HG02938 (cell line): ENCODE measurements around the gene UBE2F.
A peak's percentile ranks its signal among the peaks of the same experiment; 100 is the strongest.
"Not testable (repeated sequence)": the region's sequence is repeated elsewhere in the genome, so short reads cannot be mapped to it uniquely, and the experiment has no call there.

Experiments used
- ATAC-seq: cut with Tn5 transposase; IDR thresholded peaks from one replicate; pipeline ENCODE4 v1.9.1; 2021; ENCODE audit warnings: mild to moderate bottlenecking, moderate library complexity; ENCODE audit not compliant: unreplicated experiment

UBE2F gene

DNA sequence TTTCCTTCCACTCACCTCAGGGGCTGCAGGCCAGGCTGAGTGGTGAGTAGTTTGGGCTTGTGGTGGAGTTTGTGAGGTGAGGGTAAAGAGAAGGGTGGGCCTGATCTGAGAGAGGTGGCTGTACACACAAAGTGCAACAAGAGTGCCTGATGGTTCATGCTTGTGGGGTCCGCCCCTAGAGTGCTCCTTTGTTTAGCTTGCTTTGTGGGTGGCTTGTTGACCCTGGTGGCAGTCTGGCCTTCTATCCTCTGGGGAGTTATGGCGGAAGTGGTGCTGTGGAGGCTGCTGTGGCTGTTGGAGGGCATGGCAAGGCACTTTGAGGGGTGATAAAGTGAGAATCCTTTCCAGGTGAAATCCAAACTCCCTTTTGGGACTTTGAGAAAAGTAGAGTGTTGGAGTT lies 10.6 kb downstream of the UBE2F start:
- ATAC-seq = peak; percentile 51

- ATAC-seq = no peak
These were observed 11.4 kb downstream of the UBE2F start for GRCh38 chr2:237978058-237978712.

DNA sequence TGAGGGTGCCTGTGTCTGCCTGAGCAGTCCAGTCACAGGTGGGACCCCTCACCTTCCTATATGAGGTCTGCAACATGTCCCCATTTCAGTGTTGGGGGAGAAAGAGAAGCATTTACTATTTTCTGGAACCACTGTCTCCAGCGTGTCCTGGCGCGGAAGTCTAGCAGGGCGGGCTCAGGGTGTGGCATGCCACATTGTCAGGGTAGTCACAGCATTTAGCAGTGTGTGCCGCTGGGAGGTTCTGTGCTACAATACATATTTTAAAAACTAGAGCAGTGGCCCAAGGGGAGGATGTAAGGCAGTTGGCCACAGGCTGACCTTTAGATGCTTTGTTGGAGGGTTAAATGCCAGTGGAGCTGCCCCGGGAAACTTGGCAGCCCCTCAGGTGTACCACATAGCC lies 12.5 kb downstream of the UBE2F start:
- no peak for ATAC-seq

GRCh38 chr2:237980087-237980486 lies 13.3 kb downstream of the UBE2F start:
- ATAC-seq = no peak

GRCh38 chr2:237980751-237981150 lies 13.9 kb downstream of the UBE2F start:
- no peak for ATAC-seq

DNA sequence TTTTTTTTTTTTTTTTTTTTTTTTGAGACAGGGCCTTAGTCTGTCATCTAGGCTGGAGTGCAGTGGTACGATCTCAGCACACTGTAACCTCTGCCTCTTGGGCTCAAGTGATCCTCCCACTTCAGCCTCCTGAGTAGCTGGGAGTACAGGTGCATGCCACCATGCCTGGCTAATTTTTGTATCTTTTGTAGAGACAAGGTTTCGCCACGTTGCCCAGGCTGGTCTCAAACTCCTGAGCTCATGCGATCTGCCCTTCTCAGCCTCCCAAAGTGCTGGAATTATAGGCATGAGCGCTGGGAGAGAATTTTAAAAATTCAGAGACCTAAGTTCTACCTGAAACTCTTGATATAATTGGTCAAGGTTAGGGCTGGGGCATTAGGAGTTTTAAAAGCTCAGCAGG lies 14.8 kb downstream of the UBE2F start:
- not testable (repeated sequence) for ATAC-seq

GRCh38 chr2:237982039-237982725 lies 15.4 kb downstream of the UBE2F start:
- no peak for ATAC-seq

GRCh38 chr2:237983922-237984321 lies 17.1 kb downstream of the UBE2F start:
- ATAC-seq = no peak

- ATAC-seq = no peak
These were observed 20.5 kb downstream of the UBE2F start for GRCh38 chr2:237987268-237987667.

DNA sequence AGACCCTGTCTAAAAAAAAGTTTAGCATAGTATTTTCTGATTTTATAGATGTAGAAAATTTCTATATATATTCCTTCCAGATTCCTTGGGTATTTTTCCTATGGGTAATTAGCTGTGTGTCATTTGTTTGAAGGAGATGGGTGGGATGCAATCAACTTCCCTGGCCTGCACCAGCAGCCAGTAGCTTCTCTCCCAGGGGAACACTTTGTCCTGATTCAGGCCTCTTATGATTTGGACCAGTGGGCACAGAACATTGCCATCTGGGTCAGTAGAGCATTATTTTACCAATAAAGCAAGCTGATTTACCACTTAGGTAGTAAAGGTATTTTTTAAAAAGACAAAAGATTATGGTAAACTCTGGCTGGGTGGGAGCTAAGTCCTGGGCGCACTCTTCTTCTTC lies 26.9 kb downstream of the UBE2F start:
- no peak for ATAC-seq

- no peak for ATAC-seq
These were observed 28.2 kb downstream of the UBE2F start for GRCh38 chr2:237995036-237995435.

- no peak for ATAC-seq
These were observed 29.3 kb downstream of the UBE2F start for GRCh38 chr2:237996021-237996593.

DNA sequence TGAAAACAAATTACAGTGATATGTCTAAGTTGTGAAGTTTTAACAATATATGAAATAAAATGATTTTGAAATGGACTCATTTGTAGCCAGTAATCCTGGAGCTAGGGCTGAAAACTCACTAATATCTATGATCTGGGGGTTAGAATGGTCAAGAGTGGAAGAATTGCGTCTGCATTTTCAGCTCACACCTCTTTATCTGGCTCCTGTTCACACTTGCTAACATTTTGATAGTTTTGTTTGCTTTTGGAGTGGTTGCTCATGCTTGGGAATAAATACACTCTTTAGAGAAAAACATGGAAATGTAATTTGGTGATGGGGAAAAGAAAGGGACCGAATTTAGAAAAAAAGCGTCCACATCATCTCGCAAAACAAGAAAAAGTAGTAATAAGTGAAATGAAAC lies 30.7 kb downstream of the UBE2F start:
- ATAC-seq = no peak

DNA sequence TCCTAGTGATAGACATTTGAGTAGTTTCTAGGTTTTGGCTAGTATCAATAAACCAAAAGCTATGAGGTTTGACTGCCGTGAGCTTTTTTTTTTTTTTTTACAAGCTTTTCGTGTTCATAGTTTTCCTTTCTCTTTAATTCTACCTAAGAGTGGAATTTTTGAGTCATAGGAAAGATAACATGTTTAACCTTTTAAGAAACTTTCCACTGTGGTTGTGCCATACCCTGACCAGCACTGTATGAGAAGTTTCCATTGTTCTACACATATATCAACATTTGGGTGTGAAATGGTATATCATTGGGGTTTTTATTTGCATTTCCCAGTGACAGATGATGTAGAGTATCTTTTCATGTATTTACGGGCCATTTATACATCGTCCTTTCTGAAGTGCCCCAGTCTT lies 31.7 kb downstream of the UBE2F start:
- peak; percentile 91 for ATAC-seq

DNA sequence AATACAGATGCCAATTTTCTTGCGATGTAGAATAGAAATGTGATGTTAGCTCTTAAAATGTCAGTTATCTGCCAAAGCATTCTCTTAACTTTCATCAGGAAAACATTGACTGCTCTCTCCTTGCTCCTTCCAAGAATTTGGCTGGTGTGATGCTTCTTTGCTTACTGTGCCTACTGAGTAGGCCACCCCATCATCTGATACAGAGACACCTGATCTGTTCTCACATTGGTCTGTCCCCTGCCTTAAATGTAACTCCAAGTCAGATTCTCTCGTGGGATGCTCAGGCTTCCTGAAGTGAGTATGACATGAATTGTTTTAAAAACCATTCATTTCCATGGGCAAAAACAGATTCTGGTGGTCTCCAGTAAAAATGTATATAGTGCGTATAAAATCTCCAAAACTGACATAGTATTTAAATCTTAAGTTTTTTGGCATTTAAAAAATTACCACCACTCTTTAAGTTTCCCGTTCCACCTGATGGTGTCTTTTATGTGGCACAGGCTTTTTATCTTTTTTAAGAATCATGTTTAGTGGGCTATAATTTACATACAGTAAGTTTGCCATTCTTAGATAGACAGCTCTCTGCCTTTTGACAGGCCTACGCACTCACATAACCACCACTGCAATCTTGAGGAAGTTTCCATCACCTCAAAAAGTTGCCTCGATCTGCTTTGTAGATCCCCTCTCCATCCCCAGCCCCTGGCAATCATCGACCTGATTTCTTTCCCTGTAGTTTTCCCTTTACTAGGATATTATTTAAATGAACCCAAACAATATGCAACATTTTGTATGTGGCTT lies 36.6 kb downstream of the UBE2F start:
- no peak for ATAC-seq

- no peak for ATAC-seq
These were observed 37.4 kb downstream of the UBE2F start for GRCh38 chr2:238004077-238004830.

DNA sequence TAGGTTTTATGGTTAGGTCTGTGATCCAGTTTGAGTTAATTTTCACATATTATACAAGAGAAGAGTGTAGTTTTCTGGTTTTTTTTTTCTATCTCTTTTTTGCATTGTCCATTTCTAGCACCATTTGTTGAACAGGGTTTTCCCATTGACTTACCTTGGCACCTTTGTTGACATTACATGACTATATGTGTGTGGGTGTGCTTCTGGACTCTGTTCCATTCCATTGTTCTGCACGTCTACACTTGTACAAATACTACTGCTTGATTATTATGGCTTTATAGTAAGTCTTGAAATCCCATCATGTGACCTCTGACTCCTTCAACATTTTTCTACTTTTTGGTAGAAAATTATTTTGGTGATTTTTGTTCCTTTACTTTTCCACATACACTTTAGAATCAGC lies 38.7 kb downstream of the UBE2F start:
- ATAC-seq = no peak

DNA sequence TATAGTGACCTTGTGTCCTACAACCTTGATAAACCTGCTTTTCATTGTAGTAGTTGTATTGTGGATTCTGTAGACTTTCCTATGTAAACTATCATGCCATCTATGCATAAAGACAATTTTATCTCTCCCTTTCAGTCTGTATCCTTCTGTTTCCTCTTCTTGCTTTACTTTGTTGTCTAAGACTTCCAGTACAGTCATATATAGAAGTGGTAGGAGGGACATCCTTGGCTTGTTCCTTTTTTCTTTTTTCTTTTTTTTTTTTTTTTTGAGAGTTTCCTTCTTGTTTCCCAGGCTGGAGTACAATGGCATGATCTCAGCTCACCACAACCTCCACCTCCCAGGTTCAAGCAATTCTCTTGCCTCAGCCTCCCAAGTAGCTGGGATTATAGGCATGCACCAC lies 39.7 kb downstream of the UBE2F start:
- ATAC-seq = no peak

DNA sequence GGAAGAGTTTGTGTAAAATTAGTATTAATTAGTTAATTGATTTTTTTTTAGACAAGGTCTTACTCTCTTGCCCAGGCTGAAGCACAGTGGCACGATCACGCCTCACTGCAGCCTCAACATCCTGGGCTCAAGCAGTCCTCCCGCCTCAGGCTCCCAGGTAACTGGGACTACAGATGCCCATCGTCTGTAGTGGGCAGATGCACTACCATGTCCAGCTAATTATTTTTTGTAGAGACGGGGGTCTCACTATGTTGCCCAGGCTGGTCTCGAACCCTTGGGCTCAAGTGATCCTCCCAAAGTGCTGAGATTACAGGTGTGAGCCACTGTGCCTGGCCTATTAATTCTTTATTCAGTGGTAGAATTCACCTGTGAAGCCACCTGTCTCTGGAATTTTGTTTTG lies 41.1 kb downstream of the UBE2F start:
- no peak for ATAC-seq

DNA sequence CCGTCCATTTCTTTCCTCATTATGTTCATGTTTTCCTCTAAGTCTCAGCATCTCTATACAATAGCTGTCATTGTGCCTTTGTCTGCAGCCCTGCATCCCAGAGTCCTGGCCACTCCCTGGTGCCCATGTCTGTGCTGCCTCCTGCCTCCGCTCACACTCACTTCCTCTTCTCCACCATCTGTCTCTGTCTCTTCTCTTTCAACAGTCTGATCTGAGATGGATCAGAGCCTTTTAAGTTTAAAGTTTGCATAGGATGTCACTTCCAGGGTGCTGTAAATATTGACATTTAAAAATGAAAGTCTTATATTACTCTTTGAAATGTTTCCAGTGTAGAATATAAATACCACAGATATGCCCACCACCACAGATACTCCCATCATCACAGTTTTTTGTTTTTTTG lies 42.7 kb downstream of the UBE2F start:
- no peak for ATAC-seq

- no peak for ATAC-seq
These were observed 43.8 kb downstream of the UBE2F start for GRCh38 chr2:238010572-238010971.
